H9 (cell line): Measurements from ENCODE around the gene KRTAP10-8. TPM values are rescaled to one million over a fixed set of nuclear protein-coding genes. Genes with fewer than 3 reads are reported as not detected.

Experiments used
- DNase-seq: peaks from one replicate; pipeline ENCODE4 v3.0.0-alpha.2; 2017
- H2AFZ ChIP-seq: one replicate; pipeline ENCODE4 v1.6.1; 2013; ENCODE audit warnings: mild to moderate bottlenecking, low read length, control low read depth, moderate library complexity
- H2AK5ac ChIP-seq: 2 replicates; pipeline ENCODE4 v1.6.1; 2013; ENCODE audit warnings: low read length, control low read depth, mixed read lengths; ENCODE audit not compliant: insufficient read length
- H2BK120ac ChIP-seq: one replicate; pipeline ENCODE4 v1.6.1; 2013; ENCODE audit warnings: low read depth, mild to moderate bottlenecking, low read length, control low read depth, inconsistent platforms; ENCODE audit not compliant: poor library complexity, severe bottlenecking
- H2BK12ac ChIP-seq: 2 replicates; pipeline ENCODE4 v1.6.1; 2013; ENCODE audit warnings: low read length, control low read depth, mixed read lengths, low read depth; ENCODE audit not compliant: insufficient read length
- H2BK15ac ChIP-seq: 2 replicates; pipeline ENCODE4 v1.6.1; 2013; ENCODE audit warnings: low read depth, low read length, control low read depth
- H2BK20ac ChIP-seq: one replicate; pipeline ENCODE4 v1.6.1; 2013; ENCODE audit warnings: low read depth, mild to moderate bottlenecking, low read length, control low read depth, inconsistent platforms; ENCODE audit not compliant: poor library complexity, severe bottlenecking
- H2BK5ac ChIP-seq: 2 replicates; pipeline ENCODE4 v1.6.1; 2013; ENCODE audit warnings: low read length, control low read depth, mixed read lengths; ENCODE audit not compliant: insufficient read length
- H3K14ac ChIP-seq: 2 replicates; pipeline ENCODE4 v1.6.1; 2013; ENCODE audit warnings: low read length, control low read depth; ENCODE audit not compliant: insufficient read depth
- H3K18ac ChIP-seq: 2 replicates; pipeline ENCODE4 v1.6.1; 2013; ENCODE audit warnings: low read depth, mild to moderate bottlenecking, mixed read lengths, low read length, control low read depth; ENCODE audit not compliant: insufficient read length
- H3K23ac ChIP-seq: 2 replicates; pipeline ENCODE4 v1.6.1; 2013; ENCODE audit warnings: low read length, control low read depth, mixed read lengths, low read depth; ENCODE audit not compliant: insufficient read length
- H3K23me2 ChIP-seq: 2 replicates; pipeline ENCODE4 v1.6.1; 2013; ENCODE audit warnings: low read depth, mild to moderate bottlenecking, mixed read lengths, low read length, control low read depth; ENCODE audit not compliant: insufficient read length, poor library complexity, severe bottlenecking
- H3K27ac ChIP-seq: 2 replicates; pipeline ENCODE4 v1.5.1; 2013; ENCODE audit warnings: low read length, control low read depth, mixed read lengths, low read depth; ENCODE audit not compliant: insufficient read length
- H3K27me3 ChIP-seq: 2 replicates; pipeline ENCODE4 v1.6.1; 2013; ENCODE audit warnings: low read length, control low read depth, inconsistent platforms; ENCODE audit not compliant: insufficient read depth
- H3K4ac ChIP-seq: 2 replicates; pipeline ENCODE4 v1.6.1; 2013; ENCODE audit warnings: low read depth, mild to moderate bottlenecking, control low read depth, inconsistent platforms, low read length, moderate library complexity
- H3K4me1 ChIP-seq: 2 replicates; pipeline ENCODE4 v1.6.1; 2013; ENCODE audit warnings: low read length, control low read depth, inconsistent platforms; ENCODE audit not compliant: insufficient read depth
- H3K4me2 ChIP-seq: 2 replicates; pipeline ENCODE4 v1.6.1; 2013; ENCODE audit warnings: low read length, control low read depth, mixed read lengths; ENCODE audit not compliant: insufficient read length, insufficient read depth
- H3K56ac ChIP-seq: 2 replicates; pipeline ENCODE4 v1.6.1; 2013; ENCODE audit warnings: low read depth, mild to moderate bottlenecking, mixed read lengths, low read length, control low read depth; ENCODE audit not compliant: insufficient read length
- H3K79me1 ChIP-seq: 2 replicates; pipeline ENCODE4 v1.6.1; 2013; ENCODE audit warnings: low read depth, mild to moderate bottlenecking, moderate library complexity, low read length, control low read depth, inconsistent platforms; ENCODE audit not compliant: insufficient read depth, poor library complexity, severe bottlenecking
- H3K79me2 ChIP-seq: 2 replicates; pipeline ENCODE4 v1.6.1; 2013; ENCODE audit warnings: low read length, control low read depth, inconsistent platforms; ENCODE audit not compliant: insufficient read depth
- H3K9ac ChIP-seq: 2 replicates; pipeline ENCODE4 v1.6.1; 2013; ENCODE audit warnings: low read length, control low read depth, mixed read lengths; ENCODE audit not compliant: insufficient read length; ENCODE audit errors: extremely low read depth
- H3K9me3 ChIP-seq: one replicate; pipeline ENCODE4 v1.6.1; 2013; ENCODE audit warnings: low read depth, low read length, inconsistent platforms; ENCODE audit not compliant: control insufficient read depth
- H3T11ph ChIP-seq: one replicate; pipeline ENCODE4 v1.6.1; 2013; ENCODE audit warnings: mild to moderate bottlenecking, low read length, control low read depth, inconsistent platforms
- H4K20me1 ChIP-seq: one replicate; pipeline ENCODE4 v1.6.1; 2013; ENCODE audit not compliant: control insufficient read depth, insufficient read length, insufficient read depth
- H4K5ac ChIP-seq: 2 replicates; pipeline ENCODE4 v1.6.1; 2013; ENCODE audit warnings: low read depth, mild to moderate bottlenecking, mixed read lengths, low read length, control low read depth; ENCODE audit not compliant: insufficient read length
- H4K8ac ChIP-seq: replicated peaks from 2 replicates; pipeline ENCODE4 v1.6.1; 2013; ENCODE audit warnings: low read length, control low read depth, mixed read lengths, low read depth; ENCODE audit not compliant: insufficient read length
- H4K91ac ChIP-seq: 2 replicates; pipeline ENCODE4 v1.6.1; 2013; ENCODE audit warnings: low read depth, mild to moderate bottlenecking, moderate library complexity, mixed read lengths, low read length, control low read depth; ENCODE audit not compliant: insufficient read length
- H3K27ac Mint-ChIP-seq, 3 experiments: 2 replicates in 2 of 3; 3 replicates in 1 of 3; pipeline ENCODE4 v1.8.0; 2020 to 2021; ENCODE audit warnings: mixed read lengths in 3 of 3, mild to moderate bottlenecking in 1 of 3, moderate library complexity in 1 of 3
- H3K27me3 Mint-ChIP-seq: 2 replicates; pipeline ENCODE4 v1.8.0; 2021; ENCODE audit warnings: low read depth, mild to moderate bottlenecking, moderate library complexity, mixed read lengths
- H3K36me3 Mint-ChIP-seq, 3 experiments: 2 replicates in 2 of 3; 3 replicates in 1 of 3; pipeline ENCODE4 v1.8.0; 2020 to 2021; ENCODE audit warnings: low read depth in 3 of 3, mixed read lengths in 3 of 3; ENCODE audit not compliant: insufficient read depth in 1 of 3
- H3K4me1 Mint-ChIP-seq, 2 experiments: 2 replicates each; pipeline ENCODE4 v1.8.0; 2020; ENCODE audit warnings: mixed read lengths in 2 of 2
- H3K4me3 Mint-ChIP-seq, 2 experiments: 2 replicates in 1 of 2; 3 replicates in 1 of 2; pipeline ENCODE4 v1.8.0; 2020 to 2021; ENCODE audit warnings: mild to moderate bottlenecking in 2 of 2, mixed read lengths in 2 of 2, moderate library complexity in 1 of 2
- H3K9me3 Mint-ChIP-seq, 2 experiments: 2 replicates in 1 of 2; 3 replicates in 1 of 2; pipeline ENCODE4 v1.8.0; 2020; ENCODE audit warnings: mild to moderate bottlenecking in 2 of 2, mixed read lengths in 2 of 2, moderate library complexity in 1 of 2
- CTCF ChIP-seq: fragments of 200-600 bp; sonication (generic); conservative IDR thresholded peaks from 3 replicates; pipeline ENCODE4 v1.8.0; 2021; ENCODE audit warnings: antibody characterized with exemption, mild to moderate bottlenecking
- WGBS: extraction: QIAGEN DNeasy Blood & Tissue Kit; methylation state at CpG from one replicate; pipeline ENCODE4 v1.1.7; 2013; ENCODE audit warnings: missing lambda C conversion rate, low lambda C conversion rate, mixed read lengths; ENCODE audit not compliant: insufficient read length; ENCODE audit errors: extremely low coverage; 5-methylcytosine and 5-hydroxymethylcytosine counted together
- total RNA-seq: library from RNA; stranded (reverse); gene quantifications from 2 replicates; pipeline ENCODE4 v1.2.1, GENCODE V29; 2021

Gene KRTAP10-8
- total RNA-seq, 1 experiment from 2014 or later: not detected

GRCh38 chr21:44639331-44639655 is 27.4 kb downstream of the KRTAP10-8 start:
- H3K23ac ChIP-seq: no peak overlapping the region
- no peaks in the 10 kb centered on the region for H3K79me2 ChIP-seq
- no peak overlapping the region for H3K9ac ChIP-seq
- no peak overlapping the region for H4K8ac ChIP-seq
- DNase-seq: no peak
- H2BK120ac ChIP-seq: no peak overlapping the region
- H3K9me3 Mint-ChIP-seq: peaks cover 7 to 11% of the 10 kb centered on the region in 2 experiments
- no peak overlapping the region for H3K56ac ChIP-seq
- no peak overlapping the region for H4K5ac ChIP-seq
- H2AK5ac ChIP-seq: no peak overlapping the region
- H2BK12ac ChIP-seq: no peak overlapping the region
- no peak overlapping the region for H3K4me2 ChIP-seq
- H3K14ac ChIP-seq: no peak overlapping the region
- no peak for TF ChIP-seq CTCF
- H3K23me2 ChIP-seq: no peaks in the 10 kb centered on the region
- H3K4me1 Mint-ChIP-seq: peaks cover 9 to 11% of the 10 kb centered on the region in 2 experiments
- H2BK5ac ChIP-seq: no peak overlapping the region
- no CpG with 5 or more reads among the region's 12 CpGs for WGBS
- H3T11ph ChIP-seq: no peak overlapping the region
- no peak overlapping the region for H3K18ac ChIP-seq
- peaks cover 0 to 6% (median 5%) of the 10 kb centered on the region in 3 experiments; a peak in 4 of 7 replicates for H3K36me3 Mint-ChIP-seq
- no peak overlapping the region for H2AFZ ChIP-seq
- no peak overlapping the region for H4K91ac ChIP-seq
- no peaks in the 10 kb centered on the region for H3K4me1 ChIP-seq
- no peak overlapping the region for H3K4ac ChIP-seq
- H3K4me3 Mint-ChIP-seq: no peak overlapping the region
- peaks cover 12% of the 10 kb centered on the region for H3K27me3 Mint-ChIP-seq
- H2BK15ac ChIP-seq: no peak overlapping the region
- H3K27ac Mint-ChIP-seq: peak overlapping the region in 1 of 3 experiments; percentile 71; a peak in 1 of 7 replicates
- H4K20me1 ChIP-seq: no peaks in the 10 kb centered on the region
- H3K79me1 ChIP-seq: no peaks in the 10 kb centered on the region
- no peak overlapping the region for H3K27ac ChIP-seq
- H3K9me3 ChIP-seq: no peaks in the 10 kb centered on the region
- no peaks in the 10 kb centered on the region for H3K27me3 ChIP-seq
- no peak overlapping the region for H2BK20ac ChIP-seq
